NCI-H187 (cell line): Measurements from ENCODE around the gene NFKBIL1.
"Not testable (repeated sequence)": the region's sequence is repeated elsewhere in the genome, so short reads cannot be mapped to it uniquely, and the experiment has no call there.

Source experiments
- DNase-seq, 2 experiments: peaks; one replicate each; lab custom pipeline; 2025; lab: John Stamatoyannopoulos, UW

Gene NFKBIL1

GRCh38 chr6:31546958-31547726 lies at the start of gene NFKBIL1:
NFKBIL1 (plus strand) TSS chr6:31547608; CDS start chr6:31547695, 87 bp downstream.
- DNase-seq = peak; percentile 77 to 88

- DNase-seq = no peak
Observed at GRCh38 chr6:31498748-31499147, 48.7 kb upstream of the NFKBIL1 start.

GRCh38 chr6:31499648-31500047 lies 47.8 kb upstream of the NFKBIL1 start:
- DNase-seq = not testable (repeated sequence)

GRCh38 chr6:31502586-31502985 lies 44.8 kb upstream of the NFKBIL1 start:
- DNase-seq = no peak

- not testable (repeated sequence) for DNase-seq
Observed at GRCh38 chr6:31509036-31509435, 38.4 kb upstream of the NFKBIL1 start.

GRCh38 chr6:31510007-31510406 lies 37.4 kb upstream of the NFKBIL1 start:
- no peak for DNase-seq

- no peak for DNase-seq
Observed at GRCh38 chr6:31513456-31514165, 33.8 kb upstream of the NFKBIL1 start.

GRCh38 chr6:31521835-31522234 lies 25.6 kb upstream of the NFKBIL1 start:
- no peak for DNase-seq

- no peak for DNase-seq
Observed at GRCh38 chr6:31525553-31525931, 21.9 kb upstream of the NFKBIL1 start.

GRCh38 chr6:31525932-31526591 lies 21.3 kb upstream of the NFKBIL1 start:
- no peak for DNase-seq

GRCh38 chr6:31528307-31528777 lies 19.1 kb upstream of the NFKBIL1 start:
- no peak for DNase-seq

GRCh38 chr6:31528821-31529328 lies 18.5 kb upstream of the NFKBIL1 start, which contains the start of gene MCCD1:
MCCD1 (plus strand) TSS chr6:31528962; CDS start chr6:31529015, 53 bp downstream.
- no peak for DNase-seq

- DNase-seq = no peak
Observed at GRCh38 chr6:31529329-31530150, 17.9 kb upstream of the NFKBIL1 start.

- DNase-seq = no peak
Observed at GRCh38 chr6:31530659-31531058, 16.7 kb upstream of the NFKBIL1 start.

GRCh38 chr6:31531162-31531561 lies 16.2 kb upstream of the NFKBIL1 start:
- DNase-seq = no peak

- DNase-seq = no peak
Observed at GRCh38 chr6:31531771-31532643, 15.4 kb upstream of the NFKBIL1 start.

GRCh38 chr6:31532644-31533454 lies 14.6 kb upstream of the NFKBIL1 start:
- no peak for DNase-seq

GRCh38 chr6:31533455-31533841 lies 14.0 kb upstream of the NFKBIL1 start:
- DNase-seq = no peak

- no peak for DNase-seq
Observed at GRCh38 chr6:31534011-31534410, 13.4 kb upstream of the NFKBIL1 start.
